CMK (cell line): ENCODE measurements around the gene HOXC10.

Experiments
- DNase-seq: peaks from one replicate; pipeline ENCODE4 v3.0.0-alpha.2; 2010; ENCODE audit warnings: low read depth

HOXC10 gene

DNA sequence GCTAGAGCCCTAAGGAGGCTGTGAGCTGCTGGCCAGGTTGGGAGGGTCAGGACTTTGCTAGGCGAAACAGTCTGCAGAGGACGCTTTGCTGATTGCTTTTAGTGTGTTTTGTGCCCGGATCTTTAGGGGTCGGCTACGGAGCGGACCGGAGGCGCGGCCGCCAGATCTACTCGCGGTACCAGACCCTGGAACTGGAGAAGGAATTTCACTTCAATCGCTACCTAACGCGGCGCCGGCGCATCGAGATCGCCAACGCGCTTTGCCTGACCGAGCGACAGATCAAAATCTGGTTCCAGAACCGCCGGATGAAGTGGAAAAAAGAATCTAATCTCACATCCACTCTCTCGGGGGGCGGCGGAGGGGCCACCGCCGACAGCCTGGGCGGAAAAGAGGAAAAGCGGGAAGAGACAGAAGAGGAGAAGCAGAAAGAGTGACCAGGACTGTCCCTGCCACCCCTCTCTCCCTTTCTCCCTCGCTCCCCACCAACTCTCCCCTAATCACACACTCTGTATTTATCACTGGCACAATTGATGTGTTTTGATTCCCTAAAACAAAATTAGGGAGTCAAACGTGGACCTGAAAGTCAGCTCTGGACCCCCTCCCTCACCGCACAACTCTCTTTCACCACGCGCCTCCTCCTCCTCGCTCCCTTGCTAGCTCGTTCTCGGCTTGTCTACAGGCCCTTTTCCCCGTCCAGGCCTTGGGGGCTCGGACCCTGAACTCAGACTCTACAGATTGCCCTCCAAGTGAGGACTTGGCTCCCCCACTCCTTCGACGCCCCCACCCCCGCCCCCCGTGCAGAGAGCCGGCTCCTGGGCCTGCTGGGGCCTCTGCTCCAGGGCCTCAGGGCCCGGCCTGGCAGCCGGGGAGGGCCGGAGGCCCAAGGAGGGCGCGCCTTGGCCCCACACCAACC, 44.8 kb downstream of the HOXC10 start:
- no peak for DNase-seq

GRCh38 chr12:54030442-54030801, 45.5 kb downstream of the HOXC10 start:
- no peak for DNase-seq

GRCh38 chr12:54030889-54031471, 46.0 kb downstream of the HOXC10 start:
- DNase-seq = no peak

- no peak for DNase-seq
Observed at GRCh38 chr12:54031480-54031879, 46.5 kb downstream of the HOXC10 start.

- DNase-seq = no peak
Observed at GRCh38 chr12:54032086-54032619, 47.2 kb downstream of the HOXC10 start.

DNA sequence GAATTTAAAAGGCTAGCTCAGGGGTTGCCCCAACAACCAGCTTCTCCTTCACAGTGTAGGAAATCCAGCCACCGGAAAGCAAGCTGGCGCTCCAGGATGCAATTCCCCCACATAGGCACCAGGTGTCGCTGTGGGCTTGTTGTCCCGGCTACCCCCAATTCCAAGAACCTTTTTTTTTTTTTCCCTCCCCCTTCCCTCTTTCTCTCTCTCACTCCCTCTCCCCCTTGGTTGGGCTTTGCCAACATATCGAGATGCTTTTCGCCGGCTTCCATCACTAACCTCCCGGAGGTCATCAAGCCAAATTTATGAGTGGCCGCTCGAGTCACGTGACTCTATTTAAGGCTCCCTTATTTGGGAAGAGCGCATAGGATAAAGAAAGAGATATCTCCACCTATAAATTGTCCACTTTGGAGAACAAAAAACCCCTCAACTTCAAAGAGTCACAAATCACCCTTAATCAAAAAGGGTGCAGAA, 47.7 kb downstream of the HOXC10 start, which contains the start of gene HOXC5:
TSS of gene HOXC5 (plus strand) at position 424 of the 474 bp plus-strand sequence. CDS start 73 bp downstream, outside the sequence.
- DNase-seq = peak; percentile 42

DNA sequence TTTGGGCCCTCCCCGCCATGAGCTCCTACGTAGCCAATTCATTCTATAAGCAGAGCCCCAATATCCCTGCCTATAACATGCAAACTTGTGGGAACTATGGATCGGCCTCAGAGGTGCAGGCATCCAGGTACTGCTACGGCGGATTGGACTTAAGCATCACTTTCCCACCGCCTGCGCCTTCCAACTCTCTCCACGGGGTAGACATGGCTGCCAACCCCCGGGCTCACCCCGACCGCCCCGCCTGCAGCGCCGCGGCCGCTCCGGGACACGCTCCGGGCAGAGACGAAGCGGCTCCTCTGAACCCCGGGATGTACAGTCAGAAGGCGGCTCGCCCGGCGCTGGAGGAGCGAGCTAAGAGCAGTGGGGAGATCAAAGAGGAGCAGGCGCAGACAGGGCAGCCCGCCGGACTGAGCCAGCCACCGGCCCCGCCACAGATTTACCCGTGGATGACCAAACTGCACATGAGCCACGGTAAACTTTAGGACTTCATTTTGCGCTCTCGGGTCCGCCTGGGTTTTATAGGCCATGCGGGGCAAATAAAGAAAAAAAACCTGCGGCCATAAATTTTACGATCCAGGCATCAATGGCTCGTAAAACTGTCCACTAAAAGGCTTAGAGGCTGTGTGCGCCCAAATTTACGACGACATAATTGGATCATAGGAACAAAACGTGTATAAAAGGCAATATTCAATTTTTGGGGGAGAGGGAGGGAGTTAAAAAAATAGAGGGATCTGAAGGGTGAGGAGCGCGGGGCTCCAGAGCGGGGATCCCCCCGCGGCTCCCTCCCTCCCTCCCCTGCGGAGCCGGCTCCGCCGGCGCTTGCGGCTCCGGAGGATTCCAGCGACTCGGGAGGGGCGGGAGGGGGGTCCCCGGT, 48.4 kb downstream of the HOXC10 start:
- no peak for DNase-seq

DNA sequence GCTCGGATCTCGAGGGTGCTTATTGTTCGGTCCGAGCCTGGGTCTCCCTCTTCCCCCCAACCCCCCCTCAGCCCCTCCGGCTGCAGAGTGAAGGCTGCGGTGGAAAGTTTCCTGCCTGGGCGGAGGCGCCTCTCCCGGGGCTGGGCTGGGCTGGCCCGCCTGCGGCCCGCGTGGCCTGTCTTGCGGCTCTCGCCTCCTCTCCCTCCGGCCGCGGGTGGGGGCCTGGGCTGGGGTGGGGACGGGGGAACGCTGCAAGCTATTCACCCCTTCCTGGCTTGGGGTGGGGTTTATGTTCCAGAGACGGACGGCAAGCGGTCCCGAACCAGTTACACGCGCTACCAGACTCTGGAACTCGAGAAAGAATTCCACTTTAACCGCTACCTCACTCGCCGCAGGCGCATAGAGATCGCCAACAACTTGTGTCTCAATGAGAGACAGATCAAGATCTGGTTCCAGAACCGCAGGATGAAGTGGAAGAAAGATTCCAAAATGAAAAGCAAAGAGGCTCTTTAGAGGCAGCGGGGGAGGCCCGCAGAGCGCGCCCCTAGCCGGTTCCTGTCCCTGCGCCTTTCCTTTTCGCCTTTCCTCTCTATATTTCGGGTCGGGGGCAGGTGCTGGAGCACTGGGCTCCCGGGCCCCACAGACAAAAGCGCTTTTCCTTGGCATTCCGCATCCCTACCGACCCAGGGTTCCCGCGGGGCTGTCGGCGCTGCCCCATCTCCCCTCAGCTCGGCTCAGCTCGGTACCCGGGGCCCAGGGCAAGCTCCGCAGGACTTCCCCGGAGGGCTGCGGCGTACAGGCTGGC, 49.2 kb downstream of the HOXC10 start:
- no peak for DNase-seq

- no peak for DNase-seq
Observed at GRCh38 chr12:54034785-54035310, 49.9 kb downstream of the HOXC10 start.

GRCh38 chr12:54035568-54036264, 50.8 kb downstream of the HOXC10 start:
- no peak for DNase-seq

GRCh38 chr12:54036620-54037359, 51.8 kb downstream of the HOXC10 start:
- DNase-seq = no peak

- DNase-seq = no peak
Observed at GRCh38 chr12:54037360-54038283, 52.7 kb downstream of the HOXC10 start.

GRCh38 chr12:54038284-54038870, 53.4 kb downstream of the HOXC10 start:
- DNase-seq = no peak

DNA sequence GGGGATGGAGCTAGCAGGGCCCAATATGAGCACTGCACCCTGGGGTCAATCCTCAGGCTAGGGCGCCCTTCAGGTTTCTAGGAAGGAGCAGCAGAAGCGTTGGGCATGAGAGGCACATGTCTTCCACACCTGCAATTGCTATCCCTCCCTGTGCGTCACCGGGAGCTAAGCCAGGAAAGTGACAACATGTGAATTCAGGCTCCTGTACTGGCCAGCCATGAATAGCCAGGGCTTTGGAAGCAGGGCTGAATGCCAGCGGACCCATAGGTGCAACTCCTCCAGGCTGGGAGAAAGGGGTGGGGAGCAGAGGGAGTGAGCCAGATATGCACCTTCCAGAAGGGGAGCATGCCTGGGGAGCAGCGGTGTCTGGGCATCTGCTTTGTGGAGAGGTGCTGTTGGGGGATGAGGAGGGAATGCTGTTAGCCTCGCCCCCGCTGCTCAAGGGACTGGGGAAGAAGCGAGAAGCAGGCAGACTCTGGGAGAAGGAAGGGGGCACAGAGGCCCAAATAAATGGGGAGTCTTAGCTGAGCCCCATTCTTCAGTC, 54.0 kb downstream of the HOXC10 start:
- DNase-seq = no peak

DNA sequence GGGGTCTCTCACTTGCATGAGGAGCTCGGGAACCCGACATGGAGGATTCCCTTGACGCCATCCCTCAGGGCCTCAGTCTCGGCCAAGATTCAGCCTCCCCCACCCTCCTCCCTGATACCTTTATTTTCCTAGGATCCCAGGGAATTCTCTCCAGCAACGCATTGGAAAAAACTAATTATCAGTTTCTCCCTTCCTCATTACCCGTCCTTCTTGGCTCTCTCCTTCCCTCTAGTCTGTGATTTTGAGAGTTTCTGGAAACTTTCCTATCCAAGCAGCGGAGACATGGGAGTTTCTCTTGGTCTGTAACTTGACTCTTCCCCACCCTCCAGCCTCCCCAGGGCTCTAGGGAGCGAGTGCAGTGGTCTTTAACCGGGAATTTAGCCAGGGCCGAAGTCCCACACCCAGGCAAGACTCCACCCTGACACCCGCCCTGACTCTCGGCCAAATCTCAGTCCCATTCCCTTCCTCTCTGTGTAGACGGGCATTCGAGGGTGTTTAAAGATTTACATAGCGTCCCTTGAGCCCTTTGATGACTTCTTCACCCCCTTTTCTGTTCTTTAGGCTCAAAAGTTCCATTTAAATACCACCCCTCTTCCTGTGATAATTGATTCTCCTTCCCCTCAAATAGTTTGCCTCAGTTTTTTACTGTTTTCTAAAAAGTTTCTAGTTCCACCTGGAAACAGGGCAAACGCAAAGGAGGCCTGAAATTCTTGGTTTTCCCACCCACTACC, 54.6 kb downstream of the HOXC10 start:
- no peak for DNase-seq
